GM13977 (cell line): ENCODE measurements around the gene SLC1A3.
A peak's percentile ranks its signal among the peaks of the same experiment; 100 is the strongest.

Source experiments
- DNase-seq: peaks from one replicate; pipeline ENCODE4 v3.0.0; 2012; ENCODE audit warnings: low spot score
- in situ Hi-C: fragments of 300-500 bp; cut with MboI; formaldehyde crosslinking; loops from one replicate; pipeline ENCODE4 v1.12.0; 2022; ENCODE audit warnings: low sequenced_read_pairs, low pct_unique_long_range_greater_than_20kb, mixed read lengths, inconsistent platforms; ENCODE audit not compliant: unreplicated experiment
- TF ChIP-seq, protein P1 (sequence below): IDR thresholded peaks from 2 replicates; pipeline ENCODE4 v1.5.1; 2012; ENCODE audit warnings: mild to moderate bottlenecking, control low read depth; ENCODE audit not compliant: insufficient read depth; ENCODE audit errors: extremely low read depth, missing control alignments

Gene SLC1A3

GRCh38 chr5:36724467-36725332 lies 118.3 kb downstream of the SLC1A3 start:
- DNase-seq, result peak; percentile 83
- TF ChIP-seq, protein P1, sequence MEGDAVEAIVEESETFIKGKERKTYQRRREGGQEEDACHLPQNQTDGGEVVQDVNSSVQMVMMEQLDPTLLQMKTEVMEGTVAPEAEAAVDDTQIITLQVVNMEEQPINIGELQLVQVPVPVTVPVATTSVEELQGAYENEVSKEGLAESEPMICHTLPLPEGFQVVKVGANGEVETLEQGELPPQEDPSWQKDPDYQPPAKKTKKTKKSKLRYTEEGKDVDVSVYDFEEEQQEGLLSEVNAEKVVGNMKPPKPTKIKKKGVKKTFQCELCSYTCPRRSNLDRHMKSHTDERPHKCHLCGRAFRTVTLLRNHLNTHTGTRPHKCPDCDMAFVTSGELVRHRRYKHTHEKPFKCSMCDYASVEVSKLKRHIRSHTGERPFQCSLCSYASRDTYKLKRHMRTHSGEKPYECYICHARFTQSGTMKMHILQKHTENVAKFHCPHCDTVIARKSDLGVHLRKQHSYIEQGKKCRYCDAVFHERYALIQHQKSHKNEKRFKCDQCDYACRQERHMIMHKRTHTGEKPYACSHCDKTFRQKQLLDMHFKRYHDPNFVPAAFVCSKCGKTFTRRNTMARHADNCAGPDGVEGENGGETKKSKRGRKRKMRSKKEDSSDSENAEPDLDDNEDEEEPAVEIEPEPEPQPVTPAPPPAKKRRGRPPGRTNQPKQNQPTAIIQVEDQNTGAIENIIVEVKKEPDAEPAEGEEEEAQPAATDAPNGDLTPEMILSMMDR, result no peak
- in situ Hi-C loops, result loop anchor here (25.0 kb wide), 1 partner anchor 488 kb away; no protein-coding TSS in a partner anchor

DNA sequence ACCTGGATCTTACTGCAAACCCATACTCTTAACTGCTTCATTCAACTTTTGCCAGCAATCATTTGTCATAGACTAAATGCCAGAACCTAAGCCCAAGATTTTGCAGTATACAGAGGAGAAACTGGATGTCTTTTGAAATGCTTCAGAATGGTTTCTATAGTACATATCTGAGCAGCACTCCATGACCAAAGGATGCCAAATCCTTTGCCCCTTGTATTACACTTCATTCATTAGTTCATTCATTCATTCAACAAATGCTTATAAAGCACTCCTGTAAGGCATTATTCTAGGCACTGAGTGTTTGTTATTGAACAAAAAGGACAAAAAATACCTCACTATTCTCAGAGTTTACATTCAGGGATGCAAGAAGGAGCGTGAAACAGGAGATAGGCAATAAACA lies 119.9 kb downstream of the SLC1A3 start:
- in situ Hi-C loops, result loop anchor here (25.0 kb wide), 1 partner anchor 486 kb away; no protein-coding TSS in a partner anchor
- TF ChIP-seq, protein P1, result no peak
- DNase-seq, result no peak

GRCh38 chr5:36726767-36727166 lies 120.4 kb downstream of the SLC1A3 start:
- in situ Hi-C loops, result loop anchor here (25.0 kb wide), 1 partner anchor 486 kb away; no protein-coding TSS in a partner anchor
- DNase-seq, result no peak
- TF ChIP-seq, protein P1, result no peak

GRCh38 chr5:36728697-36729543 lies 122.5 kb downstream of the SLC1A3 start:
- TF ChIP-seq, protein P1, result peak; percentile 67
- DNase-seq, result peak; percentile 60
- in situ Hi-C loops, result loop anchor here (25.0 kb wide), 1 partner anchor 483 kb away; no protein-coding TSS in a partner anchor

DNA sequence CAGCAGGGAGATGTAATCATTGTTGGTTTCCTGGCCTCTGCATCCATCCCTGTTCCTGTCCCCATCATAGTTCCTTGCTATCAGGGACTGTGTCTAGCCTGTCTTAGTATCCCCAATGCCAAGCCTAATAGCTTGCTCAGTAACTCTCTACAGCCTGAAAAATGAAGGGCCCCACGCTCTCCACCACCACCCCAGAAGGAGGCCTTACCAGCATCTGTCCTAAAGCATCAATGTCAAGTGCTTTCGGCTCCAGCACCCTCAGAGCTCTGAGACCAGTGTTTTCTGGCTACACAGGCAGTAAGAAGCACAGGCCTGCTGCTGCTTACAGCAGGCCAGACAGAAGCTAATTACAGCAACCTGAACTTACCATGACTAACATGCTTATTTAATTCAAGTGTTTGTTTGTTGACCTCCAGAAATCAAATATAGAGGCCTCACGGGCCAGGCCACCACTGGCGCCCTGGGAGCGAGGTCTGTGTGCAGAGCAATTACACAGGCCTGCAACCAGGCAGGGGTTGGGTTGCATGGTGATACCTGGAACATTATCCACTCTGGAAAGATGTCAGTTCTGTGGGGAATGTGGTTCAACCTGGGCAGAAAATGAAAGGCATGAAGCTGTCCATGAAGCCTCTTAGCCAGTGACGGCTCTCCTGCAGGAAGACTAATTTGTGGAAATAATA lies 124.3 kb downstream of the SLC1A3 start:
- TF ChIP-seq, protein P1, result no peak
- in situ Hi-C loops, result loop anchor here (25.0 kb wide), 1 partner anchor 482 kb away; no protein-coding TSS in a partner anchor
- DNase-seq, result no peak

- TF ChIP-seq, protein P1, result no peak
- in situ Hi-C loops, result loop anchor here (25.0 kb wide), 1 partner anchor 479 kb away; no protein-coding TSS in a partner anchor
- no peak for DNase-seq
Observed at GRCh38 chr5:36733183-36733582, 126.8 kb downstream of the SLC1A3 start.
